Lower lobe of right lung (tissue), 2 donors: ENCODE measurements around the gene DUOX1. TPM values are rescaled to one million over a fixed set of nuclear protein-coding genes. Genes with fewer than 3 reads are reported as not detected.

Experiments used
- ATAC-seq, 2 donors: fragments of 200-7000 bp; cut with Tn5 transposase; one replicate each; pipeline ENCODE4 v1.9.1; 2020 to 2022; ENCODE audit warnings: mild to moderate bottlenecking in 2 of 2, moderate library complexity in 2 of 2
- DNase-seq: peaks from one replicate; pipeline ENCODE4 v3.0.0-alpha.2; 2020
- H3K27ac ChIP-seq: fragments of 200-600 bp; one replicate; pipeline ENCODE4 v1.8.0; 2022
- H3K27me3 ChIP-seq: fragments of 200-600 bp; one replicate; pipeline ENCODE4 v1.8.0; 2022; ENCODE audit warnings: low read depth
- H3K36me3 ChIP-seq: fragments of 200-600 bp; one replicate; pipeline ENCODE4 v1.8.0; 2022; ENCODE audit warnings: mild to moderate bottlenecking
- H3K4me1 ChIP-seq: fragments of 200-600 bp; one replicate; pipeline ENCODE4 v1.8.0; 2022
- H3K4me3 ChIP-seq: fragments of 200-600 bp; one replicate; pipeline ENCODE4 v1.8.0; 2022; ENCODE audit warnings: mild to moderate bottlenecking
- H3K9me3 ChIP-seq: fragments of 200-600 bp; one replicate; pipeline ENCODE4 v1.8.0; 2022
- CTCF ChIP-seq: fragments of 200-600 bp; IDR thresholded peaks from one replicate; pipeline ENCODE4 v1.8.0; 2022; ENCODE audit warnings: antibody characterized with exemption, mild to moderate bottlenecking
- intact Hi-C: fragments of 100-400 bp; cut with DNase I; formaldehyde crosslinking; loops from one replicate; pipeline ENCODE4 v1.11.0; 2022
- total RNA-seq: library from RNA; stranded (reverse); fragmentation: NEBNext Ultra II Directional; extraction: Animal tissue kit (Norgen Biotek cat#: 25700); gene quantifications from one replicate; pipeline ENCODE4 v1.2.1, GENCODE V29; 2021
- donor health status: DM: no; HTN: yes; CAD: no; lungs with severe emphysema.

Gene DUOX1
- total RNA-seq, 1 donor from 2014 or later = 317 TPM

- intact Hi-C loops = no loop called here
Measured at GRCh38 chr15:45113380-45113990, 16.3 kb upstream of the DUOX1 start.

GRCh38 chr15:45114076-45114750 is 15.6 kb upstream of the DUOX1 start, which contains the start of the genes DUOX2 and DUOXA2:
Gene DUOX2 (minus strand): TSS chr15:45114172. CDS start chr15:45113411, 761 bp downstream.
Gene DUOXA2 (plus strand): TSS chr15:45114326. CDS start chr15:45114606, 280 bp downstream.
- intact Hi-C loops = no loop called here

More at GRCh38 chr15:45113380-45113990, 16.3 kb upstream of the DUOX1 start:
- Histone ChIP-seq H3K9me3 (no peaks in the 10 kb centered on the region), H3K4me3 (no peak overlapping the region), H3K27me3 (peaks cover 81% of the 10 kb centered on the region), H3K27ac (no peak overlapping the region), H3K4me1 (peaks cover 42% of the 10 kb centered on the region), H3K36me3 (no peaks in the 10 kb centered on the region)
- no peak for TF ChIP-seq CTCF
- DNase-seq (no peak), ATAC-seq (no peak)

DNA sequence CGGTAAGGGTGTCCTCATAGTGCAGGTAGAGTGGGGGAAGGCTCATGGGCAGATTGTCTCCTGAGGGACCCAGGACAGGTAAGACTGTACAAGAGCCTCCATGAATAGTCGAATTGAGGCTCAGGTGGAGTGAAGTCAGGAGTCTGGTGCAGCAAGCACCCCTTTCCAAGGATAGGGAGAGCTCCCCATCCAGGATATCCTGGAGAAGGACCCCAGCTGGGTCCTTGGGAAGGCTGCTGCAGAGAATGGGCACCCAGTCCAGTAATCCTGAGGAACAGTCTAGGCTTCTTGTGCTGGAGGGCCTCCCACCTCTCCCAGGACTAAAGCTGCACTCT is 15.1 kb upstream of the DUOX1 start:
- Histone ChIP-seq H3K27me3 (peaks cover 80% of the 10 kb centered on the region), H3K9me3 (no peaks in the 10 kb centered on the region), H3K27ac (no peak overlapping the region), H3K36me3 (peaks cover 8% of the 10 kb centered on the region), H3K4me3 (no peak overlapping the region), H3K4me1 (peaks cover 42% of the 10 kb centered on the region)
- ATAC-seq (no peak), DNase-seq (no peak)
- no peak for TF ChIP-seq CTCF
- intact Hi-C loops = no loop called here

More at GRCh38 chr15:45114076-45114750, 15.6 kb upstream of the DUOX1 start, which contains the start of the genes DUOX2 and DUOXA2:
- no peak for DNase-seq
- H3K9me3 ChIP-seq = no peaks in the 10 kb centered on the region
- peaks cover 42% of the 10 kb centered on the region for H3K4me1 ChIP-seq
- no peak for TF ChIP-seq CTCF
- H3K27me3 ChIP-seq = peaks cover 80% of the 10 kb centered on the region
- no peak within 1 kb of the TSS for H3K27ac ChIP-seq
- no peak within 1 kb of the TSS for H3K4me3 ChIP-seq
- ATAC-seq = peak in 1 of 2 donors; percentile 2
- H3K36me3 ChIP-seq = peaks cover 6% of the 10 kb centered on the region

DNA sequence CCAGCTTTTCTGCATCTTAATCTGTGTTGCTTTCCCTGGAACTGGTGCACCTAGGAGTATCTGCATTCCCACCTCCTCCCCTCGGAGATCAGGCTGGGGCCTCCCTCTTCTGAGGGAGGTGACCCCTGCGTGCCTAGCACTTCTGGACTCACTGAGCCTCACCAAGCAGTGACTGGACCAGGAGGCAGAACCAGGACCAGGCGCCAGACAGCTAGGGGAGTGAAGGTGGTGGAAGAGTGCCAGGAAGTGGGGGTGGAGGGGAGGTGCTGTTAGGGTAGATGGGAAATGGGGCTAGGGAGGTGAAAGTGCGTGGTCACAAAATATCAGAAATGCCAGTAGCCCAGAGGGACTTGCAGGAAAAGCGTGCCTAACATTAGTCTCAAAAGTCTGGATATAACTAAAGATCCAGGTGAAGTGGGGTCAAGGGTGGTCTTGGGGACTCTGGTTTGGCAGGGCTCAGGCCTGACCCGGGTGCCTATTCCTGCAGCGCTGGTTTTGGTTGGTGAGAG is 14.4 kb upstream of the DUOX1 start:
- H3K27ac ChIP-seq = no peak overlapping the region
- H3K36me3 ChIP-seq = peaks cover 8% of the 10 kb centered on the region
- no peaks in the 10 kb centered on the region for H3K9me3 ChIP-seq
- no peak for DNase-seq
- H3K4me1 ChIP-seq = peaks cover 42% of the 10 kb centered on the region
- peaks cover 80% of the 10 kb centered on the region for H3K27me3 ChIP-seq
- intact Hi-C loops = no loop called here
- TF ChIP-seq CTCF = no peak
- no peak overlapping the region for H3K4me3 ChIP-seq
- ATAC-seq = no peak

DNA sequence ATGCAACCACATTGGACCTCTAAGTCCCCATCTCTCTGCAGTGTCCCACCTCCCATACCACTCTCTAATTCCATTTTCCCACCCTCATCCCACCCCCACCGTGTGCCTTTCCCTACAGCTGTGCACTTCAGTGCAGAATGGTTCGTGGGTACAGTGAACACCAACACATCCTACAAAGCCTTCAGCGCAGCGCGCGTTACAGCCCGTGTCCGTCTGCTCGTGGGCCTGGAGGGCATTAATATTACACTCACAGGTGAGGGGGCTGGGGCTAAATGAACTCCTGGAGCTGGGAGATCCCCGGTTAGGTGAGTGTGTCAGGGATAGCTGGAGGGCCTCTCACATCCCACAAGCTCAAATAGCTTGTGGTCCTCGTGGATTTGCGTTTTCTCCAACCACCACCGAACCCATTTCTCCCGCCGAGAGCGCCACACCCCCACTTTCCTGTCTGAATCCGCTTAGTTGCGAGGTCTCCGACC is 13.8 kb upstream of the DUOX1 start:
- H3K27me3 ChIP-seq = peaks cover 82% of the 10 kb centered on the region
- no peak overlapping the region for H3K4me3 ChIP-seq
- H3K4me1 ChIP-seq = peaks cover 42% of the 10 kb centered on the region
- intact Hi-C loops = no loop called here
- H3K27ac ChIP-seq = no peak overlapping the region
- DNase-seq (no peak), ATAC-seq (no peak)
- H3K9me3 ChIP-seq = no peaks in the 10 kb centered on the region
- no peak for TF ChIP-seq CTCF
- peaks cover 8% of the 10 kb centered on the region for H3K36me3 ChIP-seq
